ENCODE results near the gene FUBP3. TPM values are rescaled to one million over a fixed set of nuclear protein-coding genes. Genes with fewer than 3 reads are reported as not detected.

Gene FUBP3
- polyA plus RNA-seq, 3 donors = 9.5 to 17.3 (median 16.3) TPM

DNA sequence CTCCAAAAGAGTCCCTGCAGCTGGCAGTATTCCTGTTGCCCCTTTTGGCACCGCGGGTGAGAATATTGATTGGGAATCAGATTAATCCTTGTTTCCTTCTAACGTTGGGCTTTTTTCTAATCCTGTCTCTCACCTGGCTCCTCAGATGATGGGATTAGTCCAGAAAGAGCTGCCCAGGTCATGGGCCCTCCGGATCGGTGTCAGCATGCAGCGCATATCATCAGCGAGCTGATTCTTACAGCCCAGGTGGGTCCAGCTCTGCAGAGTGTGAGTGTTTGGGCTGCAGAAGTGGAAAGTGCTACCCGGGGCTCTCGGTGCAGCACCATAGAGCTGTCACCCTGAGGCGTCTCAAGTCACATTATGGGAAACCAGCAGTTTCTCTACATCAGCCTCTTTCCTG is 44.1 kb downstream of the FUBP3 start:
- no peak overlapping the region for H3K4me3 Mint-ChIP-seq
- H3K9me3 Mint-ChIP-seq = peaks cover 0 to 3% (median 0%) of the 10 kb centered on the region in 7 donors
- H3K27ac Mint-ChIP-seq = no peak overlapping the region
- intact Hi-C loops (cut with micrococcal nuclease) = no loop called here
- H3K36me3 ChIP-seq (replicated peaks in 1 of 2; ENCODE audit: control insufficient read depth in 1 of 2, insufficient read depth in 2 of 2, low read length in 2 of 2) = peaks cover 87 to 99% of the 10 kb centered on the region in 2 donors
- no peak overlapping the region for H2AFZ ChIP-seq (ENCODE audit: insufficient read depth, low read depth, low read length, poor library complexity, severe bottlenecking)
- H3K27me3 ChIP-seq (ENCODE audit: control insufficient read depth in 2 of 2, insufficient read depth in 2 of 2, low read length in 2 of 2) = no peaks in the 10 kb centered on the region
- no peak overlapping the region for H3K9ac ChIP-seq (ENCODE audit: insufficient read depth, low read length, poor library complexity, severe bottlenecking)
- no peaks in the 10 kb centered on the region for H3K4me1 Mint-ChIP-seq
- no peak overlapping the region for H3K27ac ChIP-seq (ENCODE audit: low read depth in 1 of 2, low read length in 2 of 2)
- H3K79me2 ChIP-seq (ENCODE audit: insufficient read depth, low read length) = no peaks in the 10 kb centered on the region
- TF ChIP-seq, protein P1, sequence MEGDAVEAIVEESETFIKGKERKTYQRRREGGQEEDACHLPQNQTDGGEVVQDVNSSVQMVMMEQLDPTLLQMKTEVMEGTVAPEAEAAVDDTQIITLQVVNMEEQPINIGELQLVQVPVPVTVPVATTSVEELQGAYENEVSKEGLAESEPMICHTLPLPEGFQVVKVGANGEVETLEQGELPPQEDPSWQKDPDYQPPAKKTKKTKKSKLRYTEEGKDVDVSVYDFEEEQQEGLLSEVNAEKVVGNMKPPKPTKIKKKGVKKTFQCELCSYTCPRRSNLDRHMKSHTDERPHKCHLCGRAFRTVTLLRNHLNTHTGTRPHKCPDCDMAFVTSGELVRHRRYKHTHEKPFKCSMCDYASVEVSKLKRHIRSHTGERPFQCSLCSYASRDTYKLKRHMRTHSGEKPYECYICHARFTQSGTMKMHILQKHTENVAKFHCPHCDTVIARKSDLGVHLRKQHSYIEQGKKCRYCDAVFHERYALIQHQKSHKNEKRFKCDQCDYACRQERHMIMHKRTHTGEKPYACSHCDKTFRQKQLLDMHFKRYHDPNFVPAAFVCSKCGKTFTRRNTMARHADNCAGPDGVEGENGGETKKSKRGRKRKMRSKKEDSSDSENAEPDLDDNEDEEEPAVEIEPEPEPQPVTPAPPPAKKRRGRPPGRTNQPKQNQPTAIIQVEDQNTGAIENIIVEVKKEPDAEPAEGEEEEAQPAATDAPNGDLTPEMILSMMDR (IDR thresholded peaks at IDR 0.05) = no peak
- no peaks in the 10 kb centered on the region for H3K9me3 ChIP-seq (replicated peaks in 1 of 2; ENCODE audit: control insufficient read depth in 1 of 2, insufficient read depth in 1 of 2, low read length in 2 of 2)
- peaks cover 89 to 97% of the 10 kb centered on the region in 2 donors for H3K36me3 Mint-ChIP-seq
- 98% methylated on average over 8 of the region's 10 CpGs for WGBS (ENCODE audit: insufficient coverage)
- H4K20me1 ChIP-seq (ENCODE audit: insufficient read depth, low read length) = no peaks in the 10 kb centered on the region
- H3K27me3 Mint-ChIP-seq (ENCODE audit: low read depth in 3 of 3) = peaks cover 0 to 3% (median 0%) of the 10 kb centered on the region in 3 donors
- no peak for DNase-seq
- H3K4me3 ChIP-seq (replicated peaks in 1 of 3; ENCODE audit: low read depth in 2 of 3, low read length in 3 of 3) = no peak overlapping the region
- H3K4me1 ChIP-seq (ENCODE audit: control insufficient read depth in 1 of 2, insufficient read depth in 2 of 2, low read length in 2 of 2) = no peaks in the 10 kb centered on the region
- H3K4me2 ChIP-seq (replicated peaks; ENCODE audit: extremely low read depth, low read length, poor library complexity, severe bottlenecking) = no peak overlapping the region

DNA sequence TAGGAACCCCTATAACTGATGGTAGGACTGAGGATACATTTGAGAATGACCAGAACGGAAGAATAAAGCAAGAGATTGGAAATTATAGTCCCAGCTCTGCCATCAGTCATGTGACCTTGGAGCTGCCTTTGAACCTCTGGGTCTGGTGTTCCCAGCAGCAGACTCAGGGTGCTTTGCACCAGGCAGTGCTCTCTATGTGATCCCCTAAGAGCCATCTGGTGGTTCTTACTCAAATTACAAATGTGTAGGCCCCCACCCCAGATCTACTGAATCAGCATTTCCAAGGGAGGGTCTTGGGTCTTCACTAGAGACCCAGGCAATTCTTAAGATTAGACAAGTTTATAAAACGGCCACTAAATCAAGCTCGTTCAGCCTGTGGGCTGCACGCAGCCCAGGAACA is 44.8 kb downstream of the FUBP3 start:
- Mint-ChIP-seq H3K27ac (peak overlapping the region in 1 of 7 donors; percentile 7), H3K36me3 (peaks cover 83 to 97% of the 10 kb centered on the region in 2 donors), H3K4me3 (no peak overlapping the region), H3K4me1 (no peaks in the 10 kb centered on the region), H3K9me3 (peaks cover 0 to 3% (median 0%) of the 10 kb centered on the region in 7 donors), H3K27me3 (ENCODE audit: low read depth in 3 of 3) (peaks cover 0 to 3% (median 0%) of the 10 kb centered on the region in 3 donors)
- Histone ChIP-seq H4K20me1 (ENCODE audit: insufficient read depth, low read length) (no peaks in the 10 kb centered on the region), H3K27ac (ENCODE audit: low read depth in 1 of 2, low read length in 2 of 2) (no peak overlapping the region), H3K9ac (ENCODE audit: insufficient read depth, low read length, poor library complexity, severe bottlenecking) (no peak overlapping the region), H3K9me3 (replicated peaks in 1 of 2; ENCODE audit: control insufficient read depth in 1 of 2, insufficient read depth in 1 of 2, low read length in 2 of 2) (no peaks in the 10 kb centered on the region), H3K79me2 (ENCODE audit: insufficient read depth, low read length) (no peaks in the 10 kb centered on the region), H3K4me2 (replicated peaks; ENCODE audit: extremely low read depth, low read length, poor library complexity, severe bottlenecking) (no peak overlapping the region), H3K36me3 (replicated peaks in 1 of 2; ENCODE audit: control insufficient read depth in 1 of 2, insufficient read depth in 2 of 2, low read length in 2 of 2) (peaks cover 83 to 96% of the 10 kb centered on the region in 2 donors), H3K4me1 (ENCODE audit: control insufficient read depth in 1 of 2, insufficient read depth in 2 of 2, low read length in 2 of 2) (no peaks in the 10 kb centered on the region), H3K27me3 (ENCODE audit: control insufficient read depth in 2 of 2, insufficient read depth in 2 of 2, low read length in 2 of 2) (no peaks in the 10 kb centered on the region), H3K4me3 (replicated peaks in 1 of 3; ENCODE audit: low read depth in 2 of 3, low read length in 3 of 3) (no peak overlapping the region), H2AFZ (ENCODE audit: insufficient read depth, low read depth, low read length, poor library complexity, severe bottlenecking) (no peak overlapping the region)
- intact Hi-C loops (cut with micrococcal nuclease) = no loop called here
- 100% methylated on average over 1 of the region's 4 CpGs for WGBS (ENCODE audit: insufficient coverage)
- TF ChIP-seq, protein P1 (IDR thresholded peaks at IDR 0.05) = no peak
- no peak for DNase-seq
